Myocyte (in vitro differentiated cells): Measurements from ENCODE around the gene MED12L. TPM values are rescaled to one million over a fixed set of nuclear protein-coding genes. Genes with fewer than 3 reads are reported as not detected.

Experiments
- DNase-seq: peaks from one replicate; pipeline ENCODE4 v3.0.0-alpha.2; 2012; ENCODE audit warnings: low read depth
- total RNA-seq: library from RNA; depleted of rRNA; stranded (reverse); fragments of >200 nt; gene quantifications from 2 replicates; pipeline ENCODE4 v1.2.3, GENCODE V29; 2014

The MED12L gene
- total RNA-seq, 1 donor from 2014 or later, result not detected

- DNase-seq, result no peak
Measured at GRCh38 chr3:151318991-151319390, 233.5 kb downstream of the MED12L start.

- DNase-seq, result no peak
Measured at GRCh38 chr3:151319628-151320027, 234.2 kb downstream of the MED12L start.

- no peak for DNase-seq
Measured at GRCh38 chr3:151320131-151320530, 234.7 kb downstream of the MED12L start.

- DNase-seq, result no peak
Measured at GRCh38 chr3:151321526-151321925, 236.1 kb downstream of the MED12L start.

GRCh38 chr3:151322511-151322910, 237.0 kb downstream of the MED12L start:
- DNase-seq, result no peak

DNA sequence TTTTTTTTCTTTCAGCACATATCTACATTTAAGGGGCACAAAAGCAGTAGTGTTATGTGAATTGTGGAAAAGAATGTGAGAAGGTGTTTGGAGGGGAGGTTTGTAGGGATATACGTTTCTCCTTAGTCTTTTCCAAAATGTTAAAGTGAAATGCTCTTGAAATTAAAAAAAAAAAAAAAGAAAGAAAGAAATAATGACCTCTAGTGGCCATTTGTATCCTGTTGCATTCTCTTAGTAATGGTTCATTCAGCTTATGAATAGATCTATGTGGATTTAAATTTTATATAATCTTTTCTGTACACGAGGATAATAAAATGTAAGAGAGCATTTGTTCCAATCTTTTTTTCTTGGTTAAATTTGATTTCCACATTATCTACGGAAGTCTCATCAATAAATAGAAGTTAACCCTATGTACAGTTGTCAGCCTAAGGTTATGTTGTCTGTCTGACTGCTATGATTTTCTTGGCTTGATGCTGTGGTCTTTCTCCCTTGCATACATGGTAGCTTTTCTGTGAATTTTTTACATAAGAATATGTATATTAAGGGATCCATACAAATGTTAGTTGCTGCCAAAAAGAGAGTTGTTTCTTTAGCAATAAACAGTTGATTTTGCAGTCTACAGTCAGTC, 242.2 kb downstream of the MED12L start:
- peak; percentile 23 for DNase-seq

DNA sequence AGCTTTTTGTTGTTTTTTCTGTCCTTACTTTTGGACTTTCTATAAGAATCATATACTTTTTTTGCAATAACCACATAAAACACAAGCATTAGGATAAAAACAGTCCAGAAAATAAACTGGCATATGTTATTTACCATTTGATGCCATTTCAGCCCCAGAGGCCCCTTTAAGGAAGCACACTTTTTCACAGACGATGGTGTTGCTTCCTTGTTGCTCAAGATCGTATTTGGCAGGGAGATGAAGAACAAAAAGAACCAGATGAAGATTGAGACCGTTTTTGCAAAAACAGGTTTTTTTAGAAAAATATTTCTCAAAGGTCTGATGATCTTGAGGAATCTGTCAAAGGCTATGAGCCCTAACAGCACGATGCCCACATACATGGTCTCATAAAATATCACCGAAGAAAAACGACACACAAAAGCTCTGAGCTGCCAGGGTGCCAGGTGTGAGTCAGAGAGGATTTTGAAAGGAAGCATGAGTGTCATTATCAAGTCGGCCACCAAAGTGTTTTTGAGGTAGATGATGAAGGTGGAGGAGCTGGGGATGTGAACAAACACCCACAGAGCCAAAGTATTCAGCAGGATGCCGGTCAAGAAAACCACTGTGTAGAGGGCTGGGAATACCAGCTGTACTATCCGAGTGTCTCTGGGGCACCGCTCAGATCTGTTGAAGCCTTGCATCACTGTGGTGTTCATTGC, 243.0 kb downstream of the MED12L start:
- no peak for DNase-seq

GRCh38 chr3:151329363-151329762, 243.9 kb downstream of the MED12L start, which contains the start of gene P2RY13:
Gene P2RY13, minus strand, starts transcription at chr3:151329549. Its CDS starts 21 bp downstream, at chr3:151329528.
- no peak for DNase-seq

DNA sequence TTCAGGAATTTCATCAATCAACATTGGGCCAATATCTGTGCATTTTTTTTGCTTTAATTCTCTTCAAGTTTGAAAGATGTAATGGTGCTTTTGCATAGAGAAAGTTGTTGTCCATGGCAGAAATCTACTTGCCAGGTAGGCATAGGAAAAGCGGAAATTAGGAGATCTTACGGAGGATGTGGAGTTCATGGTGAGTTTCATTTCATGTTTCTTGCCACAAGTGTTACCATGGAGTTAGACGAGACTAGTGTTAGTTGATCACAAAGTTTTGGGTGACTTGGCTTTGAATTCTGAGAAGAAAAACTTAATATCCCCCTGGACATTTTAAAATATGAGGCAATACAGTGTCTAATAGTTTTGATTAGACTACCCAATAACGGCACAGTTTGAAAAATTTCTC, 244.9 kb downstream of the MED12L start:
- DNase-seq, result no peak

DNA sequence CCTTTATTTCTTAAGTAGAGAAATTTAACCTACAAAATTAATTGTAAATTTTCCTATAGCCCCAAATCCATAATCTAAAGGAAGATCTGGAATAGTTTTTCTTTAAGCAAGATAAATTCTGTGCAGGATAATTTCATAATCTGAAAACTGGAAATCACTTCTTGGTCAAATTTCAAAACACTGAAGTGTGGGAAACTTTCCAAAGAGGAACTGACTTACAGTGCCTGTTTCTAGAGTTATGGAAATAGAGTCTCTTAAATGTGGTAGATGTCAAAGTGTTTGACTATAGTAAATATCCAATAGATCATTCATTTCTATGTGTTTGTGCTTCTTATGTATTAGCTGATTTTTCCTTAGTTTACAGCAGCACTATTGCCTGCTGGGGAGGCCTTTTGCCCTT, 245.4 kb downstream of the MED12L start:
- DNase-seq, result no peak

DNA sequence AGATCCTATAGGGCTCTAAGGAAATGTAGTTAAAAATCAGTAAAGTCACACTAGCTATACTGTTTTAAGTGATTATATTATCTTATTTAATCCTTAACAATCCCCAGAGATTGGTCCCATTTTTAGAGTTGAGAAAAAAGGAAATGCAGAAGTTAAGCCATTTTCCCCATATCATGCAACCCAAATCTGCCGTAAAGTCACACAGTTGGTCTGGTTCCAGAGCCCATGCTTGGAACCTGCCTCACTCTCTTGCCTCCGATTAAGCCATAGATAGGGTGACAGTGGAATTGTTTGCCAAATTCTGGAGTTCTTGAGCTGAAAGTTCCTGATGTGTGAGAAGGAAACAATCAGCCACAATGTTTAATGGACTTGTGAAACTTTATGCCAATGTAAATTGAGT, 246.2 kb downstream of the MED12L start:
- no peak for DNase-seq

DNA sequence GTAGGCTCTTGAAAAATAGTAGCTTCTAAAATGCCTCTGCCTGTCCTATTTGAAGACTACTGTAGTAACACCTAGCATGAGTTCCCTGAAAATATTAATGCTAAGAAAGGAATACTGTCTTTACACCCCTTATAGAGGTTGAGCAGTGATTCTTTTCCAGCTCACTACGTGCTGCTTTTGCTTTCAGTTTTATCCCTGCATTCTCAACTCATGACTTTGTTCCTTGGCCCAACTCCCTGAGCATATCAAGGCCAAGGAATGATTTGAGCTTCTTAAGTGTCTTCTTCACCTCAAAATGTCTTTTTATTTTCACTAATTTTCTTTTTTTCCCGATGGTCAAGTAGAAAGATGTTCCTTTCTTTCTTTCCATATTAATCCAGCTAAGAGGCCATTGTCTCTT, 260.4 kb downstream of the MED12L start:
- DNase-seq, result peak; percentile 22

DNA sequence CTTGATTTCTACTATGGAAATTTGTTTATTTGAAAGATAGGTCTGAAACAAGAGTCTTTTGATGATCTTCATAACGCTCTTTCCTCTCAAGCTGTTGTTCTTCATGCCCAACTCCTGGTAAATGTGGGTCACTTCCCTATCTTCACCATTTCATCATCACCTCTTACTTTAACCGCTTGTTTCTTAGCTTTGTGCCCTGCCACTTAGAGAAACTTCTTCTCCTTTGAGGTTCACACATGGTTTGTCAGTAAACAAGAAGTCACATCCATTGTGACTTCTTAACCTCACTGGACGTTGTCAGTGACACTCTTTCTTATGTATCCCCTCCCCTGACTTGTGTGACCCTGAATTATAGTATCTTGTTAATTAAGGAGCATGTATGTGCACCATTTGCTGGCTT, 260.8 kb downstream of the MED12L start:
- DNase-seq, result no peak

DNA sequence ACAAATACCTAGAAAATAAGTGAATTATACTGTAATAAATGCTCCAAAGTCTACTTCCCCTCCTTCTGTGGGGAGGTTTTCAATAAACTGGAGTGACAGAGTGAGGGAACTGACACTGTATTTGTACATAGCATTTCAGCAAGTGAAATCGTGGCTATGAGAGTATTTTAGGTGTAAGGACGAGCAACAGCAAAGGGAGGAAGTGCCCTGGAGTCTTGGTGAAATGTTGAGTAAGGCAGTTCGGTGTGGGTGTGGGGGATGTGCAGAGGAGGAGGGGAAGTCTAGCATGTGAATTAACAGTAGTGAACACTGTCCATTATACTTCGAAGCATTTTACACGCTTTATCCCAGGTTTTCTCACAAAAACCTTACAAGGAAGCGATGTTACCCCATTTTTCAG, 262.0 kb downstream of the MED12L start:
- DNase-seq, result no peak

GRCh38 chr3:151350656-151351055, 265.2 kb downstream of the MED12L start:
- DNase-seq, result no peak

GRCh38 chr3:151351219-151351618, 265.8 kb downstream of the MED12L start:
- DNase-seq, result no peak

GRCh38 chr3:151351648-151352047, 266.2 kb downstream of the MED12L start:
- DNase-seq, result no peak

GRCh38 chr3:151356794-151357462, 271.5 kb downstream of the MED12L start:
- no peak for DNase-seq

- no peak for DNase-seq
Measured at GRCh38 chr3:151357463-151357850, 272.0 kb downstream of the MED12L start.

- DNase-seq, result no peak
Measured at GRCh38 chr3:151362751-151363174, 277.3 kb downstream of the MED12L start.

DNA sequence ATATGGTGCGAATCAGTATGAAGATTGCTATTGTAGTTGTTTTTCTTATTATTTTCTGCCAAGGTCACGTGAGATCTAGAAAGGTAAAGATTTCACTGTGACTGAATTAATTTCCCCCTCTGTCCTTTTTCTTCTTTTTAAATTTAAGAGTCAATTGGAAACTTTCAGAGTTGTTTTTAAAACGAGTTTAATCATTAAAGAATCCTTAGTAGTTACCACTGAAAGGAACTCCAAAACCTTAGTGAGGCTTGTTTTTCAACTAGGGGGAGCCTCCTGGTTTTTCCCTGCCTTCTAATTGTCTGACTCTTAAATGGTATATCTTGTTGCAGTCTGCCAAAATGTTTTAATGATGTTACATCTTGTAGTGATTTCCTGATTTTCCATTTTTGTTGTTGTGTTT, 281.5 kb downstream of the MED12L start:
- DNase-seq, result no peak

GRCh38 chr3:151367448-151367847, 282.0 kb downstream of the MED12L start:
- no peak for DNase-seq
